Loucy (cell line): Measurements from ENCODE around the gene SPAG9.

Source experiments
- H2AFZ ChIP-seq: fragments of 200-600 bp; sonication (generic); 2 replicates; pipeline ENCODE4 v1.6.0; 2016; ENCODE audit warnings: antibody characterized with exemption, mild to moderate bottlenecking, low read length, moderate library complexity
- H3F3A ChIP-seq: fragments of 200-600 bp; 2 replicates; pipeline ENCODE4 v1.6.0; 2016; ENCODE audit warnings: antibody characterized with exemption, low read depth, mild to moderate bottlenecking
- H3K27me3 ChIP-seq: fragments of 200-600 bp; sonication (generic); 2 replicates; pipeline ENCODE4 v1.6.1; 2014; ENCODE audit warnings: low read length, mild to moderate bottlenecking; ENCODE audit not compliant: insufficient read depth, poor library complexity, severe bottlenecking
- H3K36me3 ChIP-seq: fragments of 200-600 bp; sonication (generic); 2 replicates; pipeline ENCODE4 v1.6.1; 2016; ENCODE audit warnings: low read length; ENCODE audit not compliant: insufficient read depth
- H3K4me1 ChIP-seq: fragments of 200-600 bp; sonication (generic); 2 replicates; pipeline ENCODE4 v1.5.1; 2014; ENCODE audit warnings: low read length, mild to moderate bottlenecking; ENCODE audit not compliant: insufficient read depth, poor library complexity, severe bottlenecking
- H3K4me2 ChIP-seq: fragments of 200-600 bp; sonication (generic); 2 replicates; pipeline ENCODE4 v1.6.0; 2014; ENCODE audit warnings: antibody characterized with exemption, low read length, low read depth, mild to moderate bottlenecking; ENCODE audit not compliant: poor library complexity, severe bottlenecking
- H3K4me3 ChIP-seq: fragments of 200-600 bp; sonication (generic); 2 replicates; pipeline ENCODE4 v1.5.1; 2014; ENCODE audit warnings: low read length, mild to moderate bottlenecking, mixed read lengths; ENCODE audit not compliant: poor library complexity, severe bottlenecking
- H3K79me2 ChIP-seq: fragments of 200-600 bp; sonication (generic); 2 replicates; pipeline ENCODE4 v1.6.1; 2014; ENCODE audit warnings: low read length; ENCODE audit not compliant: insufficient read depth
- H3K9ac ChIP-seq: fragments of 200-600 bp; sonication (generic); 2 replicates; pipeline ENCODE4 v1.6.0; 2014; ENCODE audit warnings: mild to moderate bottlenecking, low read depth, low read length, moderate library complexity; ENCODE audit not compliant: poor library complexity, severe bottlenecking
- H3K9me2 ChIP-seq: fragments of 200-600 bp; sonication (generic); replicated peaks from 2 replicates; pipeline ENCODE4 v1.6.1; 2016; ENCODE audit warnings: low read depth, low read length, mixed read lengths
- H3K9me3 ChIP-seq: fragments of 200-600 bp; sonication (generic); 2 replicates; pipeline ENCODE4 v1.6.1; 2014; ENCODE audit warnings: mild to moderate bottlenecking, antibody characterized with exemption, low read length, low read depth; ENCODE audit not compliant: insufficient read depth
- H4K20me1 ChIP-seq: fragments of 200-600 bp; sonication (generic); 2 replicates; pipeline ENCODE4 v1.6.0; 2014; ENCODE audit warnings: antibody characterized with exemption, low read length, mild to moderate bottlenecking; ENCODE audit not compliant: insufficient read depth, poor library complexity, severe bottlenecking
- CTCF ChIP-seq: fragments of 200-600 bp; sonication (generic); conservative IDR thresholded peaks from 2 replicates; pipeline ENCODE4 v1.5.1; 2014; ENCODE audit warnings: mild to moderate bottlenecking, antibody characterized with exemption, low read length
- EZH2phosphoT487 ChIP-seq: fragments of 200-600 bp; IDR thresholded peaks from 2 replicates; pipeline ENCODE4 v1.6.1; 2018; ENCODE audit warnings: antibody characterized with exemption, mild to moderate bottlenecking, moderate library complexity, borderline replicate concordance

SPAG9 gene

DNA sequence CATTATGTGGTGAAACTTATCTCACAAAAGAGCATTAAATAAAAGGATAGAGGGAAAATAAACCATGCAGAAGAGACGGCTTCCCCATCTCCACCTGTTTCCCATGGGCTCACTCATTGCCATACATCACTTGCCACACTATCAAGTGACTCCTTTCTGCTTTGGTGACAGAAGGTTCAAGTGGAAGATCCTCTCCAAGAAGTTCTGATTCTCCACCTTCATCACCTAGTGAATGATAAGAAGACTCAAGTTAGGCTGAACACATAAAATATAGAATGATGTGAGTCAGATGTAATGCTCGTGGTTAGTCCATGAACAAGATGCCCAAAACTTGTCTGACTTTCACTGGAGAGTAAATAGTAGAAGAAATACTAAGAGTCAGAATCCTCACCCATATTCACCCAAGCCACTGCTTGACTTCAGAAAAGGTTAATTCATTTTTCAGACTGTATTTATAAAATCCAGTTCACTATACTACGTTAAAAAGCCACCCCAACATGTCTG is 154.5 kb downstream of the SPAG9 start:
- Histone ChIP-seq H3K4me1 (no peaks in the 10 kb centered on the region), H3K4me2 (no peak overlapping the region), H3K9ac (no peak overlapping the region), H3K36me3 (peaks cover 46% of the 10 kb centered on the region; the same call in 1 of the 2 replicates), H3K9me2 (no peaks in the 10 kb centered on the region), H4K20me1 (no peaks in the 10 kb centered on the region), H3F3A (no peaks in the 10 kb centered on the region), H3K9me3 (no peaks in the 10 kb centered on the region), H3K27me3 (no peaks in the 10 kb centered on the region), H2AFZ (no peak overlapping the region), H3K79me2 (no peaks in the 10 kb centered on the region), H3K4me3 (no peak overlapping the region)
- TF ChIP-seq EZH2phosphoT487, result no peak
- TF ChIP-seq CTCF, result no peak

DNA sequence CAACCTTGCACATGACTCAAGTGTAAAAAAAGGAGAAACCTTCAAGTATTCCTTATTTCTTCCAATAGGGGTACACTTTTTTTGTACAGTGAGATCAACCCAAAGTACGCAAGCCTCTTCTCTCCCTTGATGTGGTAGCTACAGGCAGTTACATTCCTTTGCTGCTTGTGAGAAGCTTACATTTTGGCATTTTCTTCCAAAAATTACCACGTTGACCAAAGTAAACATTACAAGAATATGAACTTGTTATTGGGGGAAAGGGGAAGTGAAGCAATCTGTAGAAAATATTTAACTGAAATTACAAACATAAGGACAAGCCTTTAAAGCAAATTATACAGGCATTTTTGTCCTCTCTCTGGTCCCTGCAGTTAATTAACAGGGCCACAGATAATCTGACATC is 157.5 kb downstream of the SPAG9 start:
- H3K9me3 ChIP-seq, result no peaks in the 10 kb centered on the region
- no peaks in the 10 kb centered on the region for H3K9me2 ChIP-seq
- no peaks in the 10 kb centered on the region for H3K4me1 ChIP-seq
- no peak overlapping the region for H3K4me2 ChIP-seq
- H3K9ac ChIP-seq, result no peak overlapping the region
- no peaks in the 10 kb centered on the region for H3F3A ChIP-seq
- H3K79me2 ChIP-seq, result no peaks in the 10 kb centered on the region
- no peaks in the 10 kb centered on the region for H3K27me3 ChIP-seq
- no peaks in the 10 kb centered on the region for H4K20me1 ChIP-seq
- H2AFZ ChIP-seq, result no peak overlapping the region
- H3K36me3 ChIP-seq, result peaks cover 29% of the 10 kb centered on the region; the same call in 1 of the 2 replicates
- no peak overlapping the region for H3K4me3 ChIP-seq
- TF ChIP-seq EZH2phosphoT487 (no peak), CTCF (no peak)

DNA sequence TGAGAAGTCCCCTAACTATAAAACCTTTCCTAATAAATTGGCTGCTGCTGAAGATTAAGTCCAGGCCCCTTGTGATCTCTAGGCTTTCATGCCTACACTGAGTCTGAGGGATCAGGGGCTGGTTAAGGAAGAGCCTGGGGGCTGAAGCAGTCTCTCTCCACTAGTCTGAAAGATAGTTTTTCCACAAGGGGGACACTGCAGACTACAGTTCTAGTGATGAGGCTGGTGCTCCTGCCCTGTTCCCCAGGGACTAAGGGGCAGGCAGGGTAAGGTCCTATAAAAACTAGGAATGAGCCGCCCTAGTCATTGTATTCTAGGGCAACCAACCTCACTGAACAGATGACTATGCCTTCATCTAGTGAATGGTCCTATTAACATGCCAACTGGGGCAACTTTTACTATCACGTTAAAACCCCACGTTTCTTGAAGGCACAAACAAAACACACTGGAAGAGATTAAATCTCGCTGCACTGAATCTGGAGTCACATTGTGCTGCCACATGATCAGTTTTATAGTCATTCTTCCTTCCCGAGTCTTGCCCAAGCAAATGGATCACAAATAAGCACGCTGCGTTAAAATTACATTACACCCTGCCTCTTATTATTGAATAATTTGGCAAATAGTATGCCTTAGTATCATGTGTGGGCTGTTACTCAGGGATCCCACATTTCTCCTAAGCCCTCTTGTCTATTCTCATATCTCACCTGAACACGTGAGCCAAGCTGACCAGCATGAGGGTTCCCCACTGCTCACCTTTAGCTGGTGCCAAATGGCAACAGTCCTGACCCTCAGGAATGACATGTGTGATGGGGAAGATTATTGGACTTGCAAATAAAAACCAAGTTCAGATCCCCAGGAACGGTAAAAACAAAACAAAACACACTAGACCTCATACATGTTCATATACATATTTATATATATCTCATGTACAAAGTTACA is 159.1 kb downstream of the SPAG9 start:
- Histone ChIP-seq H3K36me3 (peaks cover 22% of the 10 kb centered on the region; the same call in 1 of the 2 replicates), H3F3A (no peaks in the 10 kb centered on the region), H4K20me1 (no peaks in the 10 kb centered on the region), H2AFZ (no peak overlapping the region), H3K9me2 (no peaks in the 10 kb centered on the region), H3K4me2 (no peak overlapping the region), H3K4me3 (no peak overlapping the region), H3K9ac (no peak overlapping the region), H3K27me3 (no peaks in the 10 kb centered on the region), H3K79me2 (no peaks in the 10 kb centered on the region), H3K4me1 (no peaks in the 10 kb centered on the region), H3K9me3 (no peaks in the 10 kb centered on the region)
- no peak for TF ChIP-seq EZH2phosphoT487
- no peak for TF ChIP-seq CTCF
